ELF-1 (cell line): Measurements from ENCODE around the gene CREBL2.
"Not testable (repeated sequence)": the region's sequence is repeated elsewhere in the genome, so short reads cannot be mapped to it uniquely, and the experiment has no call there.

Experiments
- DNase-seq: peaks from one replicate; pipeline ENCODE4 v3.0.0-alpha.2; 2016; ENCODE audit warnings: low read depth, low spot score

The CREBL2 gene

GRCh38 chr12:12611512-12612306 is at the start of gene CREBL2:
TSS of gene CREBL2 (plus strand) at chr12:12611876. CDS start at chr12:12612173, 297 bp downstream.
- peak; percentile 98 for DNase-seq

- DNase-seq: peak; percentile 35
Measured at GRCh38 chr12:12562016-12562483, 49.6 kb upstream of the CREBL2 start.

GRCh38 chr12:12562585-12563261 is 49.0 kb upstream of the CREBL2 start, which contains the start of gene DUSP16:
TSS of gene DUSP16 (minus strand) at chr12:12562863. CDS start at chr12:12521098, 41,765 bp downstream.
- DNase-seq: peak; percentile 96

GRCh38 chr12:12563290-12563928 is 48.3 kb upstream of the CREBL2 start:
- DNase-seq: no peak

- DNase-seq: no peak
Measured at GRCh38 chr12:12564911-12565310, 46.8 kb upstream of the CREBL2 start.

GRCh38 chr12:12565971-12566370 is 45.7 kb upstream of the CREBL2 start:
- DNase-seq: not testable (repeated sequence)

GRCh38 chr12:12572659-12573058 is 39.0 kb upstream of the CREBL2 start:
- DNase-seq: no peak

GRCh38 chr12:12577786-12578185 is 33.9 kb upstream of the CREBL2 start:
- DNase-seq: no peak

GRCh38 chr12:12580716-12581115 is 31.0 kb upstream of the CREBL2 start:
- DNase-seq: not testable (repeated sequence)

GRCh38 chr12:12582193-12582881 is 29.3 kb upstream of the CREBL2 start:
- DNase-seq: no peak

- no peak for DNase-seq
Measured at GRCh38 chr12:12582895-12583303, 28.8 kb upstream of the CREBL2 start.

- DNase-seq: no peak
Measured at GRCh38 chr12:12583510-12584178, 28.0 kb upstream of the CREBL2 start.

GRCh38 chr12:12585115-12585863 is 26.4 kb upstream of the CREBL2 start:
- DNase-seq: no peak

- DNase-seq: peak; percentile 12
Measured at GRCh38 chr12:12586879-12587675, 24.6 kb upstream of the CREBL2 start.

- no peak for DNase-seq
Measured at GRCh38 chr12:12587878-12588277, 23.8 kb upstream of the CREBL2 start.

GRCh38 chr12:12588436-12588835 is 23.2 kb upstream of the CREBL2 start:
- DNase-seq: not testable (repeated sequence)

- DNase-seq: no peak
Measured at GRCh38 chr12:12590961-12591360, 20.7 kb upstream of the CREBL2 start.

- no peak for DNase-seq
Measured at GRCh38 chr12:12592930-12593329, 18.7 kb upstream of the CREBL2 start.

GRCh38 chr12:12595929-12596328 is 15.7 kb upstream of the CREBL2 start:
- not testable (repeated sequence) for DNase-seq
